Caco-2 (cell line): ENCODE measurements around the gene KCNH3. TPM values are rescaled to one million over a fixed set of nuclear protein-coding genes. Genes with fewer than 3 reads are reported as not detected.

Experiments
- BruUV-seq: library from RNA; stranded (reverse); fragments of 400-500 nt; replicated peaks from 2 replicates; lab custom pipeline; 2021; lab: Mats Ljungman, UMichigan
- CTCF ChIA-PET: fragments of 300-600 bp; sonication (Branson Sonifier 250); formaldehyde crosslinking; loops from one replicate; lab custom pipeline; 2022; ENCODE audit warnings: antibody characterized with exemption; lab: Charles Lee
- POLR2A ChIA-PET: fragments of 300-600 bp; sonication (Branson Sonifier 250); formaldehyde crosslinking; loops from one replicate; lab custom pipeline; 2022; ENCODE audit warnings: antibody characterized with exemption; lab: Charles Lee
- DNase-seq, 2 experiments: peaks; one replicate each; pipeline versions ENCODE4 v3.0.0 to v3.0.0-alpha.2; 2020 to 2022
- H3K27me3 ChIP-seq: replicated peaks from 2 replicates; pipeline ENCODE4 v1.6.0; 2011; ENCODE audit warnings: low read length; ENCODE audit not compliant: control insufficient read depth, insufficient read depth
- H3K36me3 ChIP-seq: 2 replicates; pipeline ENCODE4 v1.5.1; 2011; ENCODE audit warnings: low read length; ENCODE audit not compliant: control insufficient read depth, insufficient read depth
- H3K4me1 ChIP-seq: fragments of 250-450 bp; sonication (Bioruptor Pico); 2 replicates; pipeline ENCODE4 v1.5.1; 2020; ENCODE audit warnings: mild to moderate bottlenecking
- H3K4me3 ChIP-seq: 2 replicates; pipeline ENCODE4 v1.5.1; 2011; ENCODE audit warnings: low read depth, mild to moderate bottlenecking, control low read depth, low read length
- H3K9me3 ChIP-seq: fragments of 250-450 bp; sonication (Bioruptor Pico); 2 replicates; pipeline ENCODE4 v1.5.1; 2020; ENCODE audit warnings: mild to moderate bottlenecking, moderate library complexity
- H3K27ac Mint-ChIP-seq: one replicate; pipeline ENCODE4 v1.8.0; 2022; ENCODE audit warnings: mixed read lengths; ENCODE audit not compliant: unreplicated experiment
- H3K27me3 Mint-ChIP-seq: one replicate; pipeline ENCODE4 v1.8.0; 2022; ENCODE audit warnings: mixed read lengths; ENCODE audit not compliant: insufficient read depth, unreplicated experiment
- H3K36me3 Mint-ChIP-seq: one replicate; pipeline ENCODE4 v1.8.0; 2022; ENCODE audit warnings: mild to moderate bottlenecking, mixed read lengths; ENCODE audit not compliant: insufficient read depth, unreplicated experiment
- H3K4me1 Mint-ChIP-seq: one replicate; pipeline ENCODE4 v1.8.0; 2022; ENCODE audit warnings: low read depth, mixed read lengths; ENCODE audit not compliant: unreplicated experiment
- H3K4me3 Mint-ChIP-seq: one replicate; pipeline ENCODE4 v1.8.0; 2022; ENCODE audit warnings: mild to moderate bottlenecking, moderate library complexity, mixed read lengths; ENCODE audit not compliant: unreplicated experiment
- H3K9me3 Mint-ChIP-seq: one replicate; pipeline ENCODE4 v1.8.0; 2022; ENCODE audit warnings: mixed read lengths; ENCODE audit not compliant: unreplicated experiment
- intact Hi-C: fragments of 100-400 bp; cut with micrococcal nuclease; formaldehyde crosslinking; loops from one replicate; pipeline ENCODE4 v1.10.0; 2022; ENCODE audit not compliant: unreplicated experiment
- total RNA-seq: library from RNA; stranded (reverse); gene quantifications from 2 replicates; pipeline ENCODE4 v1.2.3, GENCODE V29; 2022
- TF ChIP-seq, protein P1 (sequence below), 2 experiments: fragments of 200-600 bp in 1 of 2; IDR thresholded peaks; 1 replicate in 1 of 2; 2 replicates in 1 of 2; pipeline versions ENCODE4 v1.5.1 to v1.8.0; 2011 to 2022; ENCODE audit warnings: antibody characterized with exemption in 1 of 2, control low read depth in 1 of 2, inconsistent platforms in 1 of 2, low read depth in 1 of 2, low read length in 1 of 2, mild to moderate bottlenecking in 1 of 2, moderate library complexity in 1 of 2; ENCODE audit not compliant: insufficient read depth in 1 of 2, severe bottlenecking in 1 of 2, unreplicated experiment in 1 of 2

The KCNH3 gene
- total RNA-seq, 1 experiment from 2014 or later, result 0.27 TPM

DNA sequence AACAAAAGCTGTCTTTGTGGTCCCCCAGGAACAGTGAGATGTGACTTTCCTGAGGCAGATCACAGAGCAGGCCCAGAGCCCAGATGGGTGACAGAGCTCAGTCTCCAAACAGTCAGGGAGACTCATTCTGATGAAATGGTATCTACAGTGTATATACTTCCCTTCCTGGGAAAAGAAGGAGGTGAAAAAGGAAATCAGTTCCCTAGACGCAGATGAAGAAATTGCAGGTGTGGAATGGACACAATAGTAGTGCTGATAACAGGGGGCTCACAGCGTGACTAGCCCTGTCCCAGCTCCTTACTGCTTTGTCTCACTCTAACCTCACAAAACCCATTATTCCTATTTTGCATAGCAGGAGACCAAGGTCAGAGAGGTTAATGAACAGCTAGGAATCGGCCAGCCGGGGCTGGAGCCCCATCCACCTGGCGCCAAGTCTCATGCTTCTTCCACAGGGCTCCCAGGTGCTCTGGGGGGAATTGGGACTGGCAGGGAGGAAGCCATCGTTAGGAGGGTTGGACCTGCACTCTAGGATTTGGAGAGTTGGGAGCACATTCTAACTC, 11.9 kb downstream of the KCNH3 start:
- no peaks in the 10 kb centered on the region for H3K36me3 Mint-ChIP-seq
- no peaks in the 10 kb centered on the region for H3K4me1 Mint-ChIP-seq
- H3K27me3 ChIP-seq, result no peaks in the 10 kb centered on the region
- H3K9me3 Mint-ChIP-seq, result no peaks in the 10 kb centered on the region
- POLR2A ChIA-PET, result no interaction called here
- H3K27ac Mint-ChIP-seq, result no peak overlapping the region
- H3K9me3 ChIP-seq, result no peaks in the 10 kb centered on the region; the same call in 1 of the 2 replicates
- no peaks in the 10 kb centered on the region for H3K36me3 ChIP-seq
- no peak for DNase-seq
- CTCF ChIA-PET, result interaction anchor here (0.6 to 1.7 kb wide), 5 partner anchors 30 to 281 kb away, joined by 3 to 13 read pairs (median 4); no protein-coding TSS in a partner anchor
- TF ChIP-seq, protein P1, sequence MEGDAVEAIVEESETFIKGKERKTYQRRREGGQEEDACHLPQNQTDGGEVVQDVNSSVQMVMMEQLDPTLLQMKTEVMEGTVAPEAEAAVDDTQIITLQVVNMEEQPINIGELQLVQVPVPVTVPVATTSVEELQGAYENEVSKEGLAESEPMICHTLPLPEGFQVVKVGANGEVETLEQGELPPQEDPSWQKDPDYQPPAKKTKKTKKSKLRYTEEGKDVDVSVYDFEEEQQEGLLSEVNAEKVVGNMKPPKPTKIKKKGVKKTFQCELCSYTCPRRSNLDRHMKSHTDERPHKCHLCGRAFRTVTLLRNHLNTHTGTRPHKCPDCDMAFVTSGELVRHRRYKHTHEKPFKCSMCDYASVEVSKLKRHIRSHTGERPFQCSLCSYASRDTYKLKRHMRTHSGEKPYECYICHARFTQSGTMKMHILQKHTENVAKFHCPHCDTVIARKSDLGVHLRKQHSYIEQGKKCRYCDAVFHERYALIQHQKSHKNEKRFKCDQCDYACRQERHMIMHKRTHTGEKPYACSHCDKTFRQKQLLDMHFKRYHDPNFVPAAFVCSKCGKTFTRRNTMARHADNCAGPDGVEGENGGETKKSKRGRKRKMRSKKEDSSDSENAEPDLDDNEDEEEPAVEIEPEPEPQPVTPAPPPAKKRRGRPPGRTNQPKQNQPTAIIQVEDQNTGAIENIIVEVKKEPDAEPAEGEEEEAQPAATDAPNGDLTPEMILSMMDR (IDR thresholded peaks at IDR 0.05; ENCODE audit: insufficient read depth in 1 of 2, low read depth in 1 of 2, low read length in 1 of 2, severe bottlenecking in 1 of 2, unreplicated experiment in 1 of 2), result no peak
- peaks cover 3% of the 10 kb centered on the region; the same call in 1 of the 2 replicates for H3K4me1 ChIP-seq
- intact Hi-C loops, result no loop called here
- H3K4me3 Mint-ChIP-seq, result no peak overlapping the region
- H3K4me3 ChIP-seq, result no peak overlapping the region
- no peaks in the 10 kb centered on the region for H3K27me3 Mint-ChIP-seq
- BruUV-seq, result no TSS peak

DNA sequence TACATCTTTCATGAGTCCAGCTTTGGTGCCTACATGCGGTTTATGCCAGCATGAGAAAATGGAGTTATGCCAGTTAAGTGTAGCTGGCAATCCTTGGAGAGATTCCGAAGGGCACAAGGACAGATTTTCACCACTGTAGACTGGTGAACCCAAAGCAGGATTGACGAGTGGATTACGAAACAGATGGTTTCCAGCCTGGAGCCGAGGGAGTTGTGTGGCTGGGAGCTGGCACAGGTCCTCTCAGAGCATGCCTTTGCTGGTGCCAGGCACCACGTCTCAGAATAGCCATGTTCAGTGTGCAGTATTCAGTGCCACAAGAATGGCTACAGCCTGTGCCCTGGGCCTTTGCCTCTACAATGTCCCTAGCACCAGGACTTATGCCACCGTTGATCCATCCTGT, 13.2 kb downstream of the KCNH3 start:
- H3K9me3 Mint-ChIP-seq, result no peaks in the 10 kb centered on the region
- no peaks in the 10 kb centered on the region for H3K27me3 Mint-ChIP-seq
- H3K4me1 Mint-ChIP-seq, result no peaks in the 10 kb centered on the region
- POLR2A ChIA-PET, result no interaction called here
- Histone ChIP-seq H3K4me1 (0 out of 2 replicates have a peak, but pooled peaks cover 3% of the 10 kb centered on the region), H3K27me3 (no peaks in the 10 kb centered on the region), H3K9me3 (no peaks in the 10 kb centered on the region; the same call in 1 of the 2 replicates), H3K36me3 (no peaks in the 10 kb centered on the region), H3K4me3 (no peak overlapping the region)
- no peak overlapping the region for H3K27ac Mint-ChIP-seq
- intact Hi-C loops, result loop anchor here (2.0 kb wide), 1 partner anchor 193 kb away; no protein-coding TSS in a partner anchor
- no peak overlapping the region for H3K4me3 Mint-ChIP-seq
- BruUV-seq, result no TSS peak
- peaks cover 8% of the 10 kb centered on the region for H3K36me3 Mint-ChIP-seq
- CTCF ChIA-PET, result interaction anchor here (1.3 to 3.2 kb wide), 3 partner anchors 28 to 189 kb away, joined by 5 to 46 read pairs (median 11); partner anchors contain the start of genes PRPF40B and TMBIM6
- DNase-seq, result no peak
- TF ChIP-seq, protein P1 (IDR thresholded peaks at IDR 0.05; ENCODE audit: insufficient read depth in 1 of 2, low read depth in 1 of 2, low read length in 1 of 2, severe bottlenecking in 1 of 2, unreplicated experiment in 1 of 2), result no peak

DNA sequence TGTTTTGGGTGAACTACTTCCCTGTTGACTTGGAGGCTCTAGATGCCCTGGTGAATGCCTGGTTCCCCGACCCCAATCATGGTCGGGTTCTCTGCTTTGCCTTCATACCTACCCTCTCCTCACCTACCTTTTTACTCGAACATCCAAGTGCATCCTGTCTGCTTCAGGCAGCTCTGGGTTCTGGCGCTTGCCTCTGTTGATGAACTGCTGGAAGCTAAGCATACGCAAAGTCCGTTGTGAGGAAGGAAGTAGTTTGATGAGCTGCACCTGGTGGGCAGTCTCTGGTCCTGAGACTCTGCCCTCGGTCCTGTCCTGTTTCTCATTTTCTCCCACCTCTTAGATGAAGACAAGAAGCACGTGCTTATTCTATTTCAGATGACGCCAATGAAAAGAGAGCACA, 13.6 kb downstream of the KCNH3 start:
- no TSS peak for BruUV-seq
- H3K4me1 Mint-ChIP-seq, result no peaks in the 10 kb centered on the region
- H3K9me3 Mint-ChIP-seq, result no peaks in the 10 kb centered on the region
- Histone ChIP-seq H3K36me3 (no peaks in the 10 kb centered on the region), H3K4me3 (no peak overlapping the region), H3K4me1 (0 out of 2 replicates have a peak, but pooled peaks cover under 1% of the 10 kb centered on the region), H3K9me3 (no peaks in the 10 kb centered on the region), H3K27me3 (no peaks in the 10 kb centered on the region)
- TF ChIP-seq, protein P1 (IDR thresholded peaks at IDR 0.05; ENCODE audit: insufficient read depth in 1 of 2, low read depth in 1 of 2, low read length in 1 of 2, severe bottlenecking in 1 of 2, unreplicated experiment in 1 of 2), result no peak
- no peak overlapping the region for H3K27ac Mint-ChIP-seq
- ChIA-PET CTCF (interaction anchor here (0.9 to 3.2 kb wide), 7 partner anchors 20 to 221 kb away, joined by 3 to 46 read pairs (median 11); partner anchors contain the start of genes PRPF40B and TMBIM6), POLR2A (no interaction called here)
- intact Hi-C loops, result loop anchor here (2.0 kb wide), 1 partner anchor 194 kb away; no protein-coding TSS in a partner anchor
- no peaks in the 10 kb centered on the region for H3K27me3 Mint-ChIP-seq
- DNase-seq, result no peak
- H3K36me3 Mint-ChIP-seq, result peaks cover 8% of the 10 kb centered on the region
- H3K4me3 Mint-ChIP-seq, result no peak overlapping the region
